NCI-H1417 treated with DMSO at 0.1 percent for 48 hours (cell line): ENCODE data around the gene DLGAP4.

Source experiments
- DNase-seq: peaks from one replicate; lab custom pipeline; 2025; lab: John Stamatoyannopoulos, UW

The DLGAP4 gene

DNA sequence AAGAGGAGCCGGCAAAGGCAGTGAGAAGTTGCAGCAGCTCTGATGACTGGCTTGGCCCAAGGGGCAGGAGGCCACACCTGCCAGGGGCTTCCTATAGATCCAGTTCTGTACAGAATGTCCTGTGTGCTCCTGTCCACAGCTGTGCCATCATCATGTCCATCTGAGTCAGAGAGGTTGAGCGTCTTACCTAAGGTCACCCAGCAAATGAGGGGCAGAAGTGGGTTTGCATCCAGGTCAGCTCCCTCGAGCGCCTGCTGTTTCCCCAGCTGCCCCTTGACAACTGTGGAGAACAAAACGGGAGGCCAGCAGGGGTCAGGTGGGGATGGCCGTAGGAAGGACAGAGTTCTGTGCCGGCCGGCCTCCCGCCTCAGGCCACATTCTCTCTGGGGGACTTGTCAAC lies 47.6 kb downstream of the DLGAP4 start:
- no peak for DNase-seq

DNA sequence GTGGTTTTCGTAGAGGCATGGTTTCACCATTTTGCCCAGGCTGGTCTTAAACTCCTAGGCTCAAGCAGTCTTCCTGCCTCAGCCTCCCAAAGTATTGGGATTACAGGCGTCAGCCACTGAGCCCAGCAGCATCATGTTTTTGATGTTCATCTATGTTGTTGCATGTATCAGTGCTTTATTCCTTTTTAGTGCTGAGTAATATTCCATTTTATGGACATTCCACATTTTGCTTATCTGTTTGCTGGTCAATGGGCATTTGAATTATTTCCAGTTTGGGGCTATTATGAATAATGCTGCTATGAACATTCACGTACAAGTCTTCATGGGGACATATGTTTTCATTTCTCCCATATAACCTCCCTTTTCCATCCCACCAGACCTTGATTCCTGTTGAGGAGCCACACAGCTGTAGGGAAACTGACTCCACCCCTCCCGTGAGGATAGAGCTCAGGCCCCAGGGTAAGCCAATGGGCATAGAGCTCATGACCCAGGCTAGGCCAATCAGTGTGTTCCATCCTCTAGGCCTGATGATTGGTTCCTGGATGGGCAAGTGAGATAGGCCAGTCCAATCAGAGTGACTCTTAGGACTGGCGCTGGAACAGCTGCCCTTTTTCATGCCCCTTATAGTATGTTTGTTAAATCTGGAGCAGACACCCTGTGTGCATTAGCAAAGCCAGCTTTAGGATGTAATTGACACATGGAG lies 49.5 kb downstream of the DLGAP4 start:
- DNase-seq, result no peak

DNA sequence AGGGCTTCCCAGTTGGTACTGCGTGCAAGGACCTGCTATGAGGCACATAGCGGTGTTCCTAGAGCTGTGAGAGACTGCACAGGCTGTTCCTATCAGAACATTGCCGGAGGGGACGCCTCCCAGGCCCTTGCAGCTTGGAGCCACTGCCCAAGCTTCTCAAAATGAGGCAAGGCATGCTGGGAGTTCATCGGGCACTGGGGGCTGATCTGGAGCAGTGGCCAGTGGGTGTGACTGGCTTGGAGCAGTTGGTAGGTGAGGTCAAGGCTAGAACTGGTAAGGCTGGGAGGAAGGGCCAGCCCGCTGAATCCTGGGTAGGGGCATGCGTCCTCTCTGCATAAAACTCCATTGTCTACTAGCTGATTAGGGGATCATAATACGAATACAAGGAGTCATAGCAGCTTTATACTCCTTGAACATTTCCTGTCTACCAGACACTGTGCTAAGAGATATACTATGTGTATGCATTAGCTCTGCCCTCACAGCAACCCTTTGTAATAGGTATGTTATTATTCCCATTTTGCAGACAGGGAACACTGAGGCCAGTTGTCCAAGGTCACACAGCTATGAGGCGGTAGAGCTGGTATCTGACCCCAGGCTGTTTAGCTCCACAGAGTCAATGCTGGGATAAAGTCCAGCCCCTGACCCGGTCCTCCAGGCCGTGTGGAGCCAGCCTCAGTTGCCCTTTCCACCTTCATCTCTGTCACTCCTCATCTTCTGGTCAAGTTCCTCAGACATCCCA lies 53.7 kb downstream of the DLGAP4 start:
- no peak for DNase-seq

DNA sequence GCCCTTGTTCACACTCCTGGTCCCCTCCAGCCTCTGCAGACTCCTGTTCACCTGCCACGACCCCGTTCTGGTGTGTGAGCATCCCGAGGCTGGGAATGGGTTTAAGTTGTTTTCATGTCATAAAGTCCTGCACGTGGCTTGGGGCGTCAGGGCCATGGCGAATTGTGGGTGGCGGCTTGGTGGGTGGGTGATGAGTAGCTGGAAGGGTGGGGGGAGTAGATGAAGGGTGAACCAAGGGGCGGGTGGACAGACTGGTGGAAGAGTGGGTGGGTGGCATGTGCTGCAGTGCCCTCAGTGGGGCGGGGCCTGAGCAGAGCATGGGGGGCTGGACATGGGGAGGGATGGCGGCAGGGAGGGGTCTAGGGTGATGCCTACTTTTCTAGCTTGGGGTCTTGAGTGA lies 54.3 kb downstream of the DLGAP4 start:
- DNase-seq, result no peak

DNA sequence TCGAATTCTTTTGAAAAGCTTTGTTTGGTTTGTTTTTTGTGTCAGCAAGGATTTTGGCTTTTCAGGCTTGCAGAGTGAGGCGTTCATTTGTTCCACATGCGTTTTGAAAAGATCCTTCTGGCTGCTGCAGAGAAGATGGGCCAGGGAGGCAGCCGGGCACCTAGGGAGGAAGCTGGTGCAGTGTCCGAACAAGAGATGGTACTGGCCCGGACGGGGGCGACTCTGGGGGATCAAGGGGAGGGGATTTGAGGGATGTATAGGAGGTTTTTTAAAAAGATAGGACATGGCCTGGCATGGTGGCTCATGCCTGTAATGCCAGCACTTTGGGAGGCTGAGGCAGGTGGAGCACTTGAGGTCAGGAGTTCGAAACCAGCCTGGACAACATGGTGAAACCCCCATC lies 55.3 kb downstream of the DLGAP4 start:
- no peak for DNase-seq

DNA sequence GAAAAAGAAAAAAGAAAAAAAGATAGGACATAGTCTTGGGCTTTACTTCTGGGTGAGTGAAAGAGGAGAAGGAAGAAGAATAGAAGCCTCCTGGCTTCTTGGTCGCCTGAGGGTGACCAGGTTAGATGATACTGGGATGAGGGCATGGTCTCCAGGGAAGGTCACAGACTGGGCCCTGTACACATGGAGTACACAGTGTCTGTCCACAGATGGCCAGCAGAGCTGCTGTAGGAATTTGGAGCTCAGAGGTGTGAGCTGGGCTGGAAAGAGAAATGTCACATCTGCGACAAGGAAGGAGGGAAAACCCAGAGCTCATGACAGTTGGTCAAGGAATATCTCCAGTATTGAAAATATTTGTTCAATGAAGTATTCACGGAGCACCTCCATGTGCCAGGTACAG lies 56.1 kb downstream of the DLGAP4 start:
- DNase-seq, result no peak

DNA sequence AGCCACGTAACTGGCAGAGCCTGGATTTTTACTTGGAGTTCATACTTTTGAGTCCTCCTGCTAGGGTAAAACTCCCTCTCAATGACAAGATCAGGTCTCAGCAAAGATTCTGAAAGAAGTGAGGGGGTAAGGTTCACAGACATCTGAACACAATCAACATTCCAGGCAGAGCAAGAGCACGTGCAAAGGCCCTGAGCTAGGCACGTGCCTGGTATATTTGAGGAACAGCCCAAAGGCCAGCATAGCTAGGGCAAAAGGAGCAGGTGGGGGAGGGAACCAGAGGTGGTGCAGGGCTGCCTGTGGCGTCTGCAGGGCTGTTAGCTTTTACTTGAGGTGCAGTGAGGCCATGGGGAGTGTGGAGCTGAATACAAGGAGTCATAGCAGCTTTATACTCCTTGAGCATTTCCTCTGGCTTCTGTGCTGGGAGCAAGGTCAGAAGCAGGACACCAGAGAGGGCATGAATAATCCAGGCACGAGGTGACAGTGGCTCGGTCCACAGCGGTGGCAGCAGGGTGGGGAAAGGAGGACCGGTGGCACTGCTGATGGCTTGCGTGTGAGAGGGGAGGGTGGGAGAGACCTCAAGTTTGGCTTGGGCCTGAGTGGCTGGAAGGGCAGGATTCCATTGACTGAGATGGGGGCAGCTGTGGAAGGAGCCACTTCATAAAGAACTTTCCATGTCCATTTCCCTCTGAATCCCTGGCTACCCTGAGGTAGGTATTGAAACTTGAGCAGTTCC lies 57.0 kb downstream of the DLGAP4 start:
- no peak for DNase-seq

DNA sequence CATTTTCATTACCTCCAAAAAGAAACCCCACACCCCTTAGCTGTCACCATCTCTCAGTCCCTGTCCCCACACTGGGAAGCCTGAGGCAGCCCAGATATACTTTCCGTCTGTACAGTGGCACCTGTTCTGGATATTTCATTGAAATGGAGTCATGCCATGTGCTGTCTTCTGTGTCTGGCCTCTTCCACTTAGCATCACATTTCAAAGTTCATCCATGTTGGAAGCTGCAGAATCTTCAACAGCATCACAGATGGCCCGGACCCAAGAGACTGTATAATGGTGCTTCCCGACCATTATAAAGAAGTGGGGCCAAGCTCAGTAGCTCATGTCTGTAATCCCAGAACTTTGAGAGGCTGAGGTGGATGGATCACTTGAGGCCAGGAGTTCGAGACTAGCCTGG lies 58.4 kb downstream of the DLGAP4 start:
- DNase-seq, result no peak

DNA sequence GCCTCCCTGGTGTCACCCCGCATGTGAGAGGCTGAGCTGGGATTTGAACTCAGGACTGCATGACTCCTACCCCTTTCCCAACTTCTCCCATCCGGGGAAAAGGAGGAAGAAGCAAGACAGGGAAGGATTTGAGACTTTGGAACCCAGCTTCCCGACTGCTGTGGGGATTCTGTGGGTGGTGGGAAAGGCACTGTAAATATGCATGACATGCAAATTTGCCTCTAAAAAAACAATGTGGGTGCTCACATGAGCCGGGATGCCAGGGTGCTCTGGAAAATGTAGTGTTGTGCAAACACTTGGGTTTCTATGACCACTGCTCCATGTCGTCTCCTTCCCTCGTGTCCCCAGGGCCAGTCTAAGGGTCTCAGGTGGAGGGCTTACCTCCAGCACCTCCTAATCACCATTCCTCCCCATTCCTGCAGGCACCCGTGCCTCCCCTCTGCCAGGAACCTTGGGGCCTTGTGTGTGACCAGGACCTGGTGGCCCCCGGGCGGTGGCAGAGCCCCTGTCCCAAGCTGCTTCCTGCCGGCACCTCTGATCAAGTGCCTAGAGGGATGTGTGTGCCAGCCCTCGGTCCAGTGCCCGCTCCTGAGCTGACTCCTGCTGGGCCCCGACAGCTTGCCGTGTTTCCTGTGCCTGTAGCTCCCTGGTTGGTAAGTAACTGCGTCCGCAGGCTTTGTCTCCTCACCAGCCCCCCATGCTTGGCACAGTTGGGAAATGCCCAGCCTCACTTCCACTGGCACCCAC lies 60.7 kb downstream of the DLGAP4 start:
- no peak for DNase-seq

DNA sequence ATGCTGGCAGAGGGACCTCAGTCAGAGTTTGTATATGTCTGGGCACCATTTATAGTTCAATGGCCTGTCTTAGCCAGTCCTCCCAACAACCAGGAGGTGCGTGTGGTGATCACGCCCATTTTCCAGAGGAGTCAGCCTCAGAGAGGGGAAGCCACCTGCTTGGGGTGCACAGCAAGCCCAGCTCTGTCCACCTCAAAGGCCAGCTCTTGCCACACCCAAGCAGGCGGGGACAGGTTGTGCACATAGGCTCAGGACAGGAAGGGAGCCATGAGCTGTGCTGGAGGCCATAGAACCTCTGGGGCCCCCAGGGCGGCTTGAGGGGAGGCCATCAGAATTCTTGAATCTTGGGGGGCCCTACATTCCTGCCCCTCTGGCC lies 61.2 kb downstream of the DLGAP4 start:
- no peak for DNase-seq

DNA sequence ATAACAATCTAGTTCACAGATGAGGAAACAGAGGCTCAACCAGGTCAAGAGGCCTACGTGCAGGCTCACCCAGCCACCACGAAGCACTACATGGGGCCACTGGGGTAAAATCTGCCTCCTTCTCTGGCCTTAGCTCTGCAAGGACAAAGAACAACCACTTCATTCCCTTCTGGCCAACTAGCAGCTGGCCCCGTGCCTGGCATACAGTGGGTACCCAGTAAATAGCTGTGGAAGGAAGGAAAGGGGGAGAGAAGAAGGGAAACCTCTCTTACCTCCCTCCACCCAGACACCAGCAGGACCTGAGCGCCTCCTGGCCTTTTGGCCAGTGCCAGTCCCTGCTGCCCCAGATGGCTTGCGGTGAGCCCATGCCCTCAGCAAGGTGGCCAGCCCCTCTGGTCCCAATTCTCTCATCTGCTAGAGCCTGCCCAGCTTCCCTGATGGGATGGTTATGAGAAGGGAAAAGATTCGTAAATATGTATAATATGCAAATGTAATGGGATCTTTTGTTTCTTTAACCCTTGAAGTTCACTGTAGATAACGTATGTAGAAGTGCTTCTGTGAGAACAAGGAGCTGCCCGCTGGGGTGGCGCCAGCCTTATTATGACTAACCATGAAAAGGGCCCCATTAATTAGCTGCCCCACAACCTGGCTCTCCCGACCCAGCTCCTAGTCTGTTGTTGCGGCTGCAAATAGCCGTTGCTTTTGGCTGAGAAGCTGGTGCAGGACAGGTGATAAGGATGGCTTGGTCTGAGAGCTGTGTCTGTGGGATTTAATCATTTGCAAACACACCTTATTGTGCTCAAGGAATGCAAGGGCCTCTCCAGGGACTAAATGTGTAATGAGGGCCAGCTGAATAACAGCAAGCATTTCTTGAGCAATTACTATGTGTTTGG lies 62.0 kb downstream of the DLGAP4 start:
- no peak for DNase-seq

DNA sequence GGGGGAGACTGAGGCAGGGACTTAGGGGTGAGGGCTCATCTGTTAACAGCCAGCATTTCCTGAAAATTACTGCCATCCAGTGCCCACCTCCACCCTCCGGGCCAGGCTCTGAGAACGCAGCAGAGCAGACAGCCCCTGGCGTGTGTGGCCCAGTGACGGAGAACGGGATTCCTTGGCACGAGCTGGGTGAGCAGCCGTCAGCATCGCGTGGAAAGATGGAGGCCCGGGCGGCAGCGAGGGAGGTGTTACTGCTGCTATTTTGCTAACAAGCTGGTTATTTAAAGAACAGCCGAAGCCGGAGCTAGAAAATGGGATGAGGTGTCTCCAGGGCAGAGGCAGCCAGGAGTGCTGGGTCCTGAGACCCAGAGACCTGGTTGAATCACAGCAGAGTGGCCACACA lies 62.7 kb downstream of the DLGAP4 start:
- DNase-seq, result no peak

DNA sequence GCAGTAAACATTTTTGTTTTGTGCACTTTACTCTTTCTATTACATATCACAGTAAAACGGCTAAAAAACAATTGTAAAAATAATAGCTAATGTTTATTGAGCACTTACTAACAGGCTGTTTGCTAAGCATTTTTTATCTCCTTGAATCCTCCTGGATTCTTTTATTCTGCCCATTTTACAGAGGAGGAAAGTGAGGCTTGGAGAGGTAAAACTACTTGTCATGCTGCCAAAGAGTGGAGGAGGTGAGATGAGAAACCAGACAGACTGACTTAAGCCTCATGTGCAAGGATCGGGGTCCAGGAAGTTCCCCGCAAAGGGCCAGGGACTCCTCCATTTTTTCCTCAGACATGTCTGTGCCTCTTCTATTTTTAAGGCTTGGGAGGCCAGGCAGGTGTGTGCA lies 63.6 kb downstream of the DLGAP4 start:
- DNase-seq, result no peak

DNA sequence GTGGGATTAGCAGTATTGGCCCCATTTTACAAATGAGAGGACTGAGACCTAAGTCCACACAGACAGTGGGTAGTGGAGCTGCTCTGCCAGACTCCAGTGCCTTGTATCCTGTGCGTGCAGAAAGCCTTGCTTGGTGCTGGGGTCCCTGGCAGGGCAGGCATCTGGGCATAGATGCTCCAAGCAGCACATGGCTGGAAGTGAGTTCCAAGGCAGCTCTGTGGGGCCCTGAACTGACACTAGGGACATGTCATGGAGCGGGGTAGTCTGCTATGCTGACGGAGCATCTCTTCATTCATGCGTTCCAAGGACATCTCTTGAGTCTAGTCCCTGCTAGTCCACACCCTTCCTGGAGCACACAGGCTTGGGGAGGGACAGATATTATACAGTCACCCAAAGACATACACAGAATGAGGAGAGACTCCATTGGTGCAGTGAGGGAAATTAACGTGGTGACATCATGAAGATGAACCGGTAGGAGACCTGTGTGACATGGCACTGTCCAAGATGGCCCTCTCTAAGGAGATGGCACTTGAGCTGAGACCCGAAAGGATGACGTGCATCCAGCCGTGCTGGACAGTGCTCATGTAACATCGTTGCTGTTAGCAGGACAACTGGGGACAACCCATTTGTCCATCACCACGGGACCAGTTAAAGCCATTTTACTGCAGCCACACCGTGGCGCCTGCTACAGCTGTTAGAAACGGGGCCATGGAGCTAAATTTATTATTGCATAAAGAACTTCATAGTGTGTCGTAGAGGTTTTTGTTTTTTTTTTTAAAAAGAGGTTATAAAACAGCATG lies 65.1 kb downstream of the DLGAP4 start:
- DNase-seq, result no peak

DNA sequence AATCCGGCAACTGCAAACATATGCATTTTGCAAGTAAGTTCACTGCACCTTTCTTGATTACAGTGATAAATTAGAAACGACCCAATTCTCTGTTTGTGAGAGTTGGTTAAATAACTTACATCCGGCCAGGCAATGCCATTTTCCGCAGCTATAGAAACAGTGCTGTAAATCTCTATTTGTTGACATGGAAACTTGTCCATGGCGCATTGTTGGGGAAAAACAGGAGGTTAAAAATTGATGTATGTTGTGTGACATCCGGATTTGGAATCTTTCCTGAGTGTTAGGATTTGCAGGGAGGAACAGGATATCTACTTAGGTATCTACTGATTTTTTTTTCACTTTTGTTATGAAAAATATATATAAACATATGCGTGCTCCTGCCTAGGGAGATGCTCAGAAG lies 66.5 kb downstream of the DLGAP4 start:
- no peak for DNase-seq

DNA sequence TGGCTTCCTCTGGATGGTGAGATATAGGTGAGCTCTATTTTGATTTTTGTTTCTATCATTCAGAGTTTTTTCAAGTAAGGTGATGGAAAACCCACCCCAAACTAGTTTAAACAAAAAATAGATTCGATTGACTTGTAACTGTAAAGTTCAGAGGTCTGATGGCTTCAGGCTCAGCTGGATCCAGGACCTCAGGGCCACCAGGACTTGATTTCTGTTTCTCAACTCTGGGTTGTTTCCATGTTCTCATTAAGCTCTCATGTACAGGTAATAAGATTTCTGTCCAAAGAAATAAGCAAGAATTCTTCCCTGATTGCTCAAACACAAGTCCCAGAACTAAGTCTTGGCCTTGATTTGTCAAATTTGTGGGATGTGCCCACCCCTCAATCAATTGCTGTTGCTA lies 67.0 kb downstream of the DLGAP4 start:
- no peak for DNase-seq

DNA sequence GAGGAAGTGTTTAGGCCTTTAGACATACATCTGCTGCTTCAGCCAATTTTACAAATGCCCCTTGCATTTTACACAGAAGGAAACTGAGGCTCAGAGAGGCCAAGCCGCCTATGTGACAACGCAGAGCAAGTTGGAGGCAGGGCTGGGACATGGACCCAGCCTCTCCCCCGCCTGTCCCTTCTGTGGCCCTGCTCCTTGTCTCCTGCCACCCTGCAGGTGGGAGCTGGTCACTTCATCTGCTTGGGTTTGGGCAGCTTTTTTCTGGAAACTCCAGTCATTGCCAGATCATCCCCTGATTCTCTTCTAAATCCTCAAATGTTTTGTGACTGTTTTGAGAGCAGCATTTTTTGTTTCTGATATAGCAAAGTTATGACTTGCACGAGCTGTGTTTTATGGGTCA lies 68.9 kb downstream of the DLGAP4 start:
- no peak for DNase-seq

DNA sequence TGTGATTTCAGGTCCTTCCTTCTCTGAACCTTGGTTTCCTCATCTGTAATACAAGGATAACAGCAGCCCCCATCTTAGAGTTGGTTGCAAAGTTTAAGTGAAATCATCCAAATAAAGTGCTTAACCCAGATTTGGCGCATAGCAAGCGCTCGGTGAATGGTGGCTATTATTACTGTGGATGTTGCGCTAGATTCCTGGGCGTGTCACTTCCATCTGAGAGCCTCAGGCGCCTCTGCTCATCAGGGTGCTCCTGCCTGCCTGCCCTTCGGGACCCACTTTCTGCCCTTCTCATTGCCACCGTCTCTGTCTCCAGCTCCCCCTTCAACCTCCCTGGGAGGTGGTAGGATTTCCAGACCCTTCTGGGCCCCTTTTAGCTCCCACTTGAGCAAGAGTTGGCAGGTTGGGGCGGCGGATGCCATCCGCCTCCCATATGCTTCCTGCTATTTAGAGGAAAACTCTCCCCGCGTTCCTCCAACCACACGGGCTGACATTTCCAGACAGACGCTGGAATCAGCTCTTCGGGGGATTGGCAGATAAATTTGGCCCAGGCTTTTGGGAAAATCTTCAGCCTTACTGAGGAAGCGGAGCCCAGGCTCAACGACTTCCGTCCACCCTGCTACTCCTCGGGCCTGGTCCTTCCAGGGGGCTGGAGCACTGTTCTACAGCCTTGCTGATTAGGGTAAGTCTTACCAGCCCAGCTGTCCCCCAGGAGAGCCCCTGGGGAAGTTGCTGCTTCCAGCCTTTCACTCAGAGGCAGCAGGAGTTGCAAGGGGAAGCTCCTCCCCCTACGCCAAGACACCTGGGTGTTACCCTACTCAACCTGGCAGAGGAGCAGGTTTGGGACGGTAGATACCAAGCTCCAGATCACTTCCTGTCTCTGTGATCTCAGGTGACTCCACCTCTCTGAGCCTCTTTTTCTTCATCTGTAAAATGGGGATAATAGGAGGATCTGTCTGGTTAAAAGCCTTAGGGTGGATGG lies 71.5 kb downstream of the DLGAP4 start:
- no peak for DNase-seq

DNA sequence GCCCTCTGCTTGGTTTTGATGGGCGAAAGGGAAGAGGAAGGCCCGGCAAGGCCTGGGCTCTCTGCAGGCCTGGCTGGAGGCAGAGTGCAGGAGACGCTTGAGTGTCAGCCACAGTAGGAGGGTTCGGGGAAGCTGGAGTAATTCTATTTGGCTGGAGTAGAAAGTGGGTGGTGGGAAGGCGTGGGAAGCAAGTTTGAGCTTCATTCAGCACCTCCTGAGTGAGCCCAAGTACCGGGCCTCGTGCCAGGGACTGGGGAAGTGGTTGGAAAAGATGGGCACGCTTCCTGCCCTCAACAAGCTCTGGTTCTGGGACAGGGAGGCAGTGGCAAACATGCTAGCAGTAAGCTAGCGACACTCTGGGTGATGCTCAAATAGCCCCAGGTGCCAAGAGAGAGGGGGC lies 72.5 kb downstream of the DLGAP4 start:
- DNase-seq, result no peak
